Measurements from ENCODE around the gene GPR153.
"Not testable (repeated sequence)": the region's sequence is repeated elsewhere in the genome, so short reads cannot be mapped to it uniquely, and the experiment has no call there.

Gene GPR153

DNA sequence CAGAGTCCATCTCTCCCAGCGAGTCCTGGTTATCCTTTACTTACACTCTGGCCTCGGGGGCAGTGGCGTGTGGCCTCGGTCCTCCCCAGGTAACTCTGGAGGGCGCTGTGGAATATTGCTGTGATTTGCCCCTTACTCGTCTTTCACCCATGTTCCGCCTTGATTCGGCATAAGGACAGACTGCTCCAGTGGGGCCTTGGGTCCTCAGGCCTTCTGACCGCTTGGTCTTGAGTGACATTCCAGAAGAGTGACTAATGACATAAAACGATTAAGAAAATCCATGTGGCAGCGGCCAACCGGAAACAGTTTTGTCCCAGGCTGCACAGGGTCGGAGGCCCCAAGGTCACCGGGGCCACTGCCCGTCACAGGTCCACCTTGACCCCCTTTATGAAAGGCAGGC lies 36.2 kb downstream of the GPR153 start:
- DNase-seq (ENCODE audit: low spot score): no peak

DNA sequence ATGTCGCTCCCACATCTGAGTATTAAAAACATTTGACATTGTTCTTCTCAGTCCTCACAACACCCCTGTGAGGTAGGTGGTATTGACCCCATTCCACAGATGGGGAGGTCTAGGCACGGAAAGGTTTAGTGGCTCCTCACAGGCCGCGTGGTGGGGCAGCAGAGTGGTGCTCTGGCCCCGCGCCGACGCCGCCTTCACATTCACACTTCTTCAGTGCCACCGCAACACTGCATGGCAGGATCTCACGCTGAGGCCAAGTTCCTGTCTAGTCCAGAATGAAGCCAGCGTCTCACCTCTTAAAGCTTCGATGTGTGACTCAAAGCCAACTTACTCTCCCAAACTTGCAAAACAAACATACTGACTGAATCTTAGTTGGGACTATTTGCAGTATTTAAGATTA lies 37.3 kb downstream of the GPR153 start:
- DNase-seq (ENCODE audit: low spot score): no peak

DNA sequence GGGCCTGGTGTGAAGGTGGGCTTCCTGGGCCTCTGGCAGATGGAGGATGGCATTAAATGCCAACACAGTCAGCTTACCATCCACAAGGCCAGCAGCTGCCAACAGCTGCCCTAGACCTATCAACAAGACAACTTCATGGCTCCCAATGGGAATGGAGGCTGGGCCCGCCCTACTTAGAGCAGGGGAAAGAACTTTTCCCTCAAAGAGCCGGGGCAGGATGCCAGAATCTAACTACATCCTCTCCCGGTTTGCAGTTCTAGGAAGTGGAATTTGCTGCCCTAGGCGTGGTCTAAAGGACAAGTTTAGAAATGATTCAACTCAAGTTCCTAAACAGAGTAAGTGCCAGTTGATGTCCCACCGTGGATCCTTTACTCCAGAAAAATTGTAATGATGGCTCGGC lies 38.3 kb downstream of the GPR153 start:
- DNase-seq (ENCODE audit: low spot score): no peak

DNA sequence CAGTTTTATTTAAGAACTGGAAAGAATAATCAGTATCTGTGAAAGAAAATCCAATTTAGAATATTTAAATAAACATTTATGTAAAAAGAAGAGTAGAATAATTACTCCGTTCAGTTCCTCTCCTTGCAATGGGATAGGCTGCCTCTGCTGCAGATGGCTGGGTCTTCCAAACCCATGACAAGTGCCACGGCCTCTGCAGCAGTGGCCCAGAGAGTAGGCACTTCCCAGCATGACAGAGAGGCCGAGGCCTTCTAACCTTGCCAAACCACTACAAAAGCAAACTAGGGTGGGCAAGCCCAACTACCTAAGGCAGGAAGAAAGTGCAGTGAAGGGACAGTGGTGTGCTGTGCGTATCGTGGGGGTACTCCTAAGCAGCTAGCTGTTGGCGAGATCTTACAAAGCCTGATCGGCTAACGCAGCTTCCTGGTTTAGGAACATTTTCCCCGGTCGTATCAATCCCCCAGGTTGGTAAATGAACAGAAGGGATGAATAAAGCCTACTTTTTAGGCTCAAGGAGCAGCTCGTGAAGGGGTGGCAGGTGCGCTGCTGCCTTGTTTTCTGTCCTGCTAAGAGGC lies 39.6 kb downstream of the GPR153 start:
- no peak for DNase-seq (ENCODE audit: low spot score)

DNA sequence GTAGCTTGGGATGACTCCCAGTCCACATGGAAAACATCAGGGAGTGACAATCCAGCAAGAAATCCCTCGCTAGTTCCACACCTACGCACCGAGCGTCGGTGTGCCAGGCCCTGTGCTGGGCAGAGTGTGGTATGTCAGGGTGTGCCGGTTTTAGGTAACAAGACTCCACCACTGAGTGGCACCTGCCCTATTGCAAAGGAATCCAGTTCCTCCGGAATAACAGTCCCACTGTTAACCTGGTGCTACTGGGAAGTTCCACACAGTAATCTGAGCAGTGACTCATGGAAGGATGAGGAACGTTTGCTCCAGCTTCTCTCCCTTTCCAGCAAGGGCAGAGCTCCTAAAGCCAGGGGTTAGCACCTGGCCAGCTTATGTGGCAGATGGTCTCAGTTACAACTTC lies 40.7 kb downstream of the GPR153 start:
- DNase-seq (ENCODE audit: low spot score): no peak

DNA sequence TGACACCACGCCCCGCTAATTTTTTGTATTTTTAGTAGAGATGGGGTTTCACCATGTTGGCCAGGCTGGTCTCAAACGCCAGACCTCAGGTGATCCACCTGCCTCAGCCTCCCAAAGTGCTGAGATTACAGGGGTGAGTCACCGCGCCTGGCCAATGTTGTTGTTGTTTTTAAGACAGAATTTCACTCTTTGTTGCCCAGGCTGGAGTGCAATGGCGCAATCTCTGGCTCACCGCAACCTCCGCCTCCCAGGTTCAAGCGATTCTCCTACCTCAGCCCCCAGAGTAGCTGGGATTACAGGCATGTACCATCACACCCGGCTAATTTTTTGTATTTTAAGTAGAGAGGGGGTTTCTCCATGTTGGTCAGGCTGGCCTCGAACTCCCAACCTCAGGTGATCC lies 41.3 kb downstream of the GPR153 start:
- DNase-seq (ENCODE audit: low spot score): not testable (repeated sequence)

DNA sequence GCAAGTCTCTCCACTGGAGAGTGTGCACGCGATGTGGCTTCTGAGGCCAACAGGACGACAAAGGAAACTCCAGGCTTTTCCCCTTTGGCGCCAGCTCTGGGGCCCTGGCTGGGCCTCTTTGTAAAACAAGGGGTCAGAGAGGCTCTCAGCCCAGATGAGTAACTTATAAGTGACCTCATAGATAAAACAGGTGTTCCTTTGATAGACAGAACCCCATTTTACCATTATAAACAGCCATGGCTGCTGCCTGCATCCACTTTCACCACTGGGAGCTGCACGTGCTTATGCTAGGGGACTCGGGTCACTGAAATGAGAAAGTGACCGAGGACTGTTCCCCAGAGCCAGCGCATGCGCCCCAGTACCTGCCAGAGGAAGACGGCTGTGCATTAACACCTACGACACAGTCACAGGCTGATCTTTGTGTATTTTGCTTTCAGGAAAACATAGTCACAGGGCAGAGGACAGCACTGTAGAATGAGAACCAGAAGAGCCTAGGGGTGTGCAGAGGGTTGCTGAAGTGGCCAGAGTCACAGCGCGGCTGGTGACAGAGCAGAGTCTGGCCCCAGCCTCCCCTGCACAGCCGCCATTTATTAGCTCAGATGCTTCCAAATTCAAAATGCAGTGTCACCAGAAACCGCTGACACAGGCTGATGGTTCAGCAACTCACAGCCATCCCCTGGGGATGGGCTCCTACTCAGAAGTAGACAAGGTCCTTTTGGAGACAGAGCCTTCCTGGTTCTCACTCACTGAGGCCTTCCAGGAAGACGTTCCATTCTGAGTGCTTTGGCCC lies 42.3 kb downstream of the GPR153 start:
- DNase-seq (ENCODE audit: low spot score): no peak

DNA sequence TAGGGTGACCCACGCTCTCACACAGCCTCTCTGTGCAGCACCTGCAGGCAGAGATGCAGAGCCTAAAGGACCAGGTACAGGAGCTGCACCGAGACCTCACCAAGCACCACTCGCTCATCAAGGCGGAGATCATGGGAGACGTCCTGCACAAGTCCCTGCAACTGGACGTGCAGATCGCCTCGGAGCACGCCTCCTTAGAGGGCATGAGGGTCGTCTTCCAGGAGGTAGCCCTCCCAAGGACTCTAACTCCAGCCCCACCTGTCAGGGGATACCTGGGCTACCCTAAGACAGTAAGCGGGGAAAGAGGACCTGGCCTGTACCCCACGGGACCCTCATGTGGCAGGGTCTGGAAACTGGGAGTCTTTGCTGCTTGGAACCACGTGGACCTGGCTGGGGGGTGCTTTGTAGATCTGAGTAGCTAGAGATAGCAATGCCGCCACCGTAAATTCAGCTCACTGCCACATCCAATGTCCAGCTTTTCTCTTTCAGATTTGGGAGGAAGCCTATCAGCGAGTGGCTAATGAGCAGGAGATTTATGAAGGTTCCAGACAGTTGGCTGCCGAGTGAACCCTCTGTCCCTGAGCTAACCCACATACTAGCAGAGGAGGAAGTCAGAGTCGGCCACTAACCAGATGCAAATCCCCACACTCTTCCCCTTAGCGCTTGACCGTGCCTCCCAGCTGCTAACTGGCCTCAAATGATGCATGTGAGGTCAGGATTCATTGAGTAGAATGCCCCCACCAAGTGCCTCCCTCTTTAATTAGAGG lies 48.5 kb downstream of the GPR153 start:
- no peak for DNase-seq (ENCODE audit: low spot score)

DNA sequence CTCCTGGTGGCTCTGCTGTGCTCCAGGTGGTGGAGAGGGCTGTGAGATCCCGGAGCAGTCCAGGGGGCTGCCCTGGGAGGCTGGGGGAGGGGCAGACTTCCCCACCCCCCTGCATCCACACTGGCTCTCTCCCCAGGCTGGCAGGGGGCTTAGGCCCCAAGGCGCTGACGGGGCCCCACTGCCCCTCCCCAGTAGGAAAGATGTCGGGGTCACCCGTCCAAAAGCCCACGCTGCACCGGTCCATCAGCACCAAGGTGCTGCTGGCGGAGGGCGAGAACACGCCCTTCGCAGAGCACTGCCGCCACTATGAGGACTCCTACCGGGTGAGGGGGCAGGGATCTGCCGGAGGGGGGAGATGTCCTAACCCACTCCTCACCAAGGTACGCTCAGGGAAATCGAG lies 49.2 kb downstream of the GPR153 start:
- no peak for DNase-seq (ENCODE audit: low spot score)

DNA sequence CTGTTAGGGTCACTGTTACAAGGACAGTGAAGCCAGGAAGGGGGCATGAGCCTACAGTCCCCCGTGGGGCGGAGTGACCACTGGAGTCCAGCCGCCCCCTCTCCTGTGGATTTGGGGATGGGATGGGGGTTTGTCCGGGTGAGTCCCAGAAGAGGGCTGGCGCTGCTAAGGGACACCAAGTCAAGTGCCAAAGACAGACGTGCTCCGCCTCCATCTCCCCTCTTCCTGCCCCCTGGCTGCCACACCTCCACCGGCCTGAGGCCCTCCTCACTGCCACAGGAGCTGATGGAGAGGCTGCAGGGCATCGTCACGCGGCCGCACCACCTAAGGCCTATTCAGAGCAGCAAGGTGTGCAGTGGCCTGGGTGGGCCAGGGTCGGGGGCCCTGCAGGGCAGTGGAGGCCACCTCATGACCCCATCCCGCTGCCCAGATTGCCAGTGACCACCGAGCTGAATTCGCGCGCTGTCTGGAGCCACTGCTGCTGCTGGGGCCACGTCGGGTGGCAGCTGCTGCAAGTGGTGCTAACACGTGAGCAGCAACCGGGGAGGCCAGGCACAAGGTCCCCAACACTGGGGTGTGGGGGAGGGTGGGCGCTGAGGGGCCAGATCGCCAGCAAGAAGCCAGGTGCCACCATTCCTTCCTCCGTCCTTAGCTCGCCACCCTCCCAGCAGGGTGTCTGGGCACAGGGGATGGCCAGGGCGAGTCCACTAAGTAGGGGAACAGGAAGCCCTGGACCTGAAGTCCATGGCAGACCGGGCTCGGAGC lies 50.1 kb downstream of the GPR153 start:
- no peak for DNase-seq (ENCODE audit: low spot score)

DNA sequence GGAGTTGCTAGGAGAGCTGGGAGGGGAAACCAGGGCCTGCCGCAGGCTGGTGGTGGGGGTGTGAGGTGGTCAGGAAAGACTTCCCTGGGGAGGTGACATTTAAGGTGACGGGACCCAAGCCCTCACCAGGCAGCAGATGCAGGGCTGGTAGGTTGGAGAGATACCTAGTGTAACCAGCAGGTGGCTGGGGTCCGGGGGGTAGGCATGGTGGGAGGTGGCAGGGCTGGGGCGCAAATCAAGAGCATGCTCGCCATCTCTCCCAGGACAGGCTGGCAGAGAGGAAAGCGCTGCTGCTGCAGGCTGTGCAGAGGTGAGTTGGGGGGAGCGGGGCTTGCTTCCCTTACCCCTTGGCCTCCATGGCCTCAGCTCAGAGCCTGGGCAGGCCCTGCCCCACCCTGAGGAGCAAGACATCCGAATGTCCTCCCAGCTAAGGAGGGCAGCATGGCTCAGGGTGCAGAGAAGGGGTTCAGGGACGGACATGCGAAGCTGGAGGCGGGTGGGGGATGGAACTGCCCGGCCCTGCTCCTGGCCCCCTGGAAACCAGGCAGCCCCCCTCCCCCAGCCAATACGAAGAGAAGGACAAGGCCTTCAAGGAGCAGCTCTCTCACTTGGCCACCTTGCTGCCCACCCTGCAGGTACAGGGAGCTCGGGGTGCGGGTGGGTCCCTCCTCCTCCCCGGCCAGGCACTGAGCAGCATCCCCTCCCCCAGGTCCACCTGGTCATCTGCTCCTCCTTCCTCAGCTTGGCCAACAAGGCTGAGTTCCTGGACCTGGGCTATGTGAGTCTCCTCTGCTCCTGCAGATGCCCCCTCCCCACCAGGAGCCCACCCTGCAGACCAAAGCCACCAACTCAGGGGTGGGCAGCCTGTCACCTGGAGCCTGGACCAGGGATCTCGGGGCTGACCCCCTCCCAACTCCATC lies 51.0 kb downstream of the GPR153 start:
- no peak for DNase-seq (ENCODE audit: low spot score)

DNA sequence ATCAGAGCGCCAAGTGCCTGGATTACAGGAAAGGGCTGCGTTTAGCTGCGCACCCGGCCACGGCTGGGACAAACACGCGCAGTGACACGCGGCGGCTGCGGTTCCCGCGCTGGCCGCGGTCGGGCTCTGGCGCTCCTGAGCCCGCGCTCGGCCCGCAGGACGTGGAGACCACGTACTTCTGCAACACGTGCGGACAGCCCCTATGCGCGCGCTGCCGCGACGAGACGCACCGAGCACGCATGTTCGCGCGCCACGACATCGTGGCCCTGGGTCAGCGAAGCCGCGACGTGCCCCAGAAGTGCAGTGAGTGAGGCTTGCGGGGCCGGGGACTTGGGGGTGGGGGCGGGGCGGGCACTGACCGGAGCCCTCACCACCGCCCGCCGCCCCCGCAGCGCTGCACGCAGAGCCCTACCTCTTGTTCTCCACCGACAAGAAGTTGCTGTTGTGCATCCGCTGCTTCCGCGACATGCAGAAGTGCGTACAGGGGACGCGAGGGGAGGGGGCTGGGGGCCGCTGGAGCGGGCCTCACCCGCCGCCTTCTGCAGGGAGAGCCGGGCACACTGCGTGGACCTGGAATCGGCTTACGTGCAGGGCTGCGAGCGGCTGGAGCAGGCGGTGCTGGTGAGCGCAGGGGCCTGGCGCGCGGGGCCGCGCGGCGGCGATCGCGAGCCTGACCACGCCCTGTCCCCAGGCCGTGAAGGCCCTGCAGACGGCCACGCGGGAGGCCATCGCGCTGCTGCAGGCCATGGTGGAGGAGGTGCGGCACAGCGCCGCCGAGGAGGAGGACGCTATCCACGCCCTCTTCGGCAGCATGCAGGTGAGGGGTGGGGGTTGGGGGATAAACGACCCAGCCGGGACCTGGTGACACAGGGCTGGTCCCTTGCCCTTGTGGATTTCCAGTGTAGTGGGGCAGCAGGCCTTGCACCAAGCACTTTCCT lies 51.9 kb downstream of the GPR153 start:
- no peak for DNase-seq (ENCODE audit: low spot score)

DNA sequence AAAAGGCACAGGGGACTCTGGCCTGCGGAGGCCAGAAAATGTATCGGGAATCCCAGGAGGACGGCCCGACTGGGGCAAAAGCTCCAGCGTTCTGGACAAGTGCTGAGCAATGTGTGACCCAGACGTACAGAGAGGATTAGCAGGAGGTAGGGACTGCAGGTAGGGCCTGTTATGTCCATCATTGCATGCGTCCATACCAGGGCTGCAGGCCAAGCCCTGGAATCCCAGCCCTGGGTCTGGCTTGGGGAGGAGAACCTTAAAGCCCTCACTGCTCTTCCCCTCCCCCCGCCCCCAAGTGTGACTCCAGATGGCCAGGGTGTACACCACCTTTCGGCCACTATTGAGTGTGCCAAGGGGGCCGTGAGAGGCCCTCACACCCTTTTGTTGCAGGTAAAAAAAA lies 53.0 kb downstream of the GPR153 start:
- no peak for DNase-seq (ENCODE audit: low spot score)

DNA sequence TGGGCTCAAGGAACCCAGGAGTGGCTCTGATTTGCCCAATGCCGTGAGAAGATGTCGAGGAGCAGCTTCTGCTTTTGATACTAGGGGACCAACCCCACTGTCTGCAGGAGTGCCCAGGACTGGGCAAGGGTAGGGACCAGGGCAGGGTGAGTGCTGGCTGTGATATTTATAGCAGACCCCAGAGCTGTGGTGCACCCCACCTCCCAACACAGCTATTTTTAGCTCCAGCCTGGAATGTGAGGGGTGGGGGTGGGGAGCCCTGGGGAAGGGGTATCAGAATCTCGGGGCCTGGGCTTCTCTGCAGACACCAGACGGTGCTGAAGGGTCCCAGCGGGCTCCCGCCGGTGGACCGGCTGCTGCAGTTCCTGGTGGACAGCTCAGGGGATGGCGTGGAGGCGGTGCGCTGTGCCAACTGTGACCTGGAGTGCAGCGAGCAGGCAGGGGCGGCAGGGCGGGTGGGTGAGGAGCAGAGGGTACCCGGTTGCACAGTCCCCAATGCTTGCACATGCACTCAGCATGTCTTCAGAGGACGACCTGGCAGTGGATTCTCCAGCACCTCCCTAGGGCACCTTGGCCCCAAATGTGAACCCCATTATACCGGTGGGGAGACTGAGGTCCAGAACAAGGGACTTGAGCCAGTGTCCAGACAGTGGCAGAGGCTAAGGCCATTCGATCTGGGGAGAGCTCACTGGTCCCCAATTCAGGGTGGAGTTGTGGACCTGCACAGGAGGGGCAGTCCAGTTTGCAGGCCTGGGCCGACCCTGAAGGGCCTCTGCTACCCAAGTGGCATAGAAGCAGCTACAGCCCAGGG lies 53.6 kb downstream of the GPR153 start:
- DNase-seq (ENCODE audit: low spot score): no peak

DNA sequence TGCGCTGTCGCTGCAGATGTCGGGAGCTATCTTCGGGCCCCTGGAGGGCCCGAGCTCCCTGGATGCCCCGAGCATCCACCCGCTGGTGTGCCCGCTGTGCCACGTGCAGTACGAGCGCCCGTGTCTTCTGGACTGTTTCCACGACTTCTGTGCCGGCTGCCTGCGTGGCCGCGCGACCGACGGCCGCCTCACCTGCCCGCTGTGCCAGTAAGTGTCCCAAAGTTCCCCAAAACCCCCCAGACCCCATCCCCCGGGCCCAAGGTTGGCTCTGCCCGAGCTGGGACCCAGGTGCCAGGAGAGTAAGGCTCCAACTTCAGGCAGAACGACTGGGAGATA lies 54.4 kb downstream of the GPR153 start:
- no peak for DNase-seq (ENCODE audit: low spot score)

DNA sequence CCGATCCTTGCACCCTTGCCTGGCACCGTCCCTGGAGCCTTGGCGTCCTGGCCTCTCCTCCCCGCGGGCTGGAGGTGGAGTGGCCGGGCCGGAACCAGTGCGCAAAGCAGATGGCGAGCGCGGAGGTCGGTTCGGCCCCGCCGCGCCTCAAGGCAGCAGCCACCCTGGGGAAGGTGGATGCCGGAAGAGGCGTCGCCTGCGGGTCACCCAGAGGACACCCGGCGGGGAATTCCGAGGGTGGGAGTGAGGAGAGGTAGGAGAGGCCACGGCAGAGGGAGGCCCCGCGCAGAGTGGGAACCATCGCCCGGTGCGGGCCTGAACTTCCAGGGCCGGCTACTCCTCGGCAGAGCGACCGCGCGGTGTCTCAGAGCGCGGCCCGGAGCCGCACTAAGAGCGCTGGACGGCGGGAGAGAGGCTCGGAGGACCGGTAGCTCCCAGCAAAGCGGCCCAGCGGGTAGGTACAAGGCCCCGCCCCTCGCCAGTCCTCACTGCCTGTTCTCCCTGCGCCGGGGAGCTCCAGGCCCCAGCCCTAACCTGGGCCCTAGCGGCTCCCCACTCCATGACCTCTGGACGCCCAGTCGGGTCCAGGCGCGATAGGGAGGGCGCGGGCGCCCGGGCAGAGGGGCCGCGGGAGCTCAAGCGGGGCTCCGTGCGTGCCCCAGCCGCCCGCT lies 54.9 kb downstream of the GPR153 start, which contains the start of gene RNF207:
RNF207 (plus strand) TSS at position 271 of the 671 bp plus-strand sequence. CDS start 417 bp downstream, outside the sequence.
- DNase-seq (ENCODE audit: low spot score): no peak

DNA sequence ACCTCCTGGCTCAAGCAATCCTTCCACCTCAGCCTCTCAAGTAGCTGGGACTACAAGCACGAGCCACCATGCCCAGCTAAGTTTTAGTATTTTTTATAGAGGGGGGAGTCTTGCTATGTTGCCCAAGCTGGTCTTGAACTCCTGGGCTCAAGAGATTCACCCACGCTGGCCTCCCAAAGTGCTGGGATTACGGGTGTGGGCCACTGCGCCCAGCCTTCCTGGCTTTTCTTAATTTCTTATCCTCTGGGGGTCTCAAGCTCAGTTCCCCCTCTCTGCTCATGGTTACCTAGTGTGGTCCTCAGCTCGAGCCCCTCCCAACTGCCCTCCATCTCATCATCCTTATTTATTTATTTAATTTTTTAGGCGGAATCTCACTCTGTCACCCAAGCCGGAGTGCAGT lies 58.6 kb downstream of the GPR153 start:
- DNase-seq (ENCODE audit: low spot score): no peak

DNA sequence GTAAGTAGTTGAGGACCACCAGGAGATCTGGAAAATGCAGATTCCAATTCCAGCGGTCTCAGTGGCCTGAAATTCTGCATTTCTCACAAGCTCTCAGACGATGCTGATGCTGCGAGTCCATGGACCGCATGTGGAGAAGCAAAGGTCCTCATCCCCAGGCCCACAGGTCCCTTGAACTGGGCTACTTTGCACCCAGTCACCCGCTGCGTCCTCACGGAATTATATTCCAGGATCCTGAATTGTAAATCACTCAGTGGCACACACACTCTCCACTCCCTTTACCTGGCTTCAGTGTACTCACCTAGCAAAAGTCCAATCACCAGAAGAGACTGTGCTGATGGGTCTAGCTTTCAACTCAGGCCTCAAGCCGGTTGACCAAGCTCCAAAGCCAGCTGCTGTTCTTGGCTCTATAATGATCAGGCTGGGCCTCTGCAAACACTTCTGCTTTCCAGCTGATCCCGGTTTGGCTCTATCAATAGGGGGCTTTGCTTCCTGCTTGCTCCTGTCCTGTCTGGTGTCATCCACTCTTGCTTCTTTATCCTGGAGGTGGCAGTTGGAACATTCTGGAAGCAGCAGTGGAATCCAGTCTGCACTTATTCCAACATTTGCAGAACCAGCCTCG lies 60.6 kb downstream of the GPR153 start:
- DNase-seq (ENCODE audit: low spot score): no peak
